ENCODE results near the gene KLHL29. TPM values are rescaled to one million over a fixed set of nuclear protein-coding genes. Genes with fewer than 3 reads are reported as not detected.

Gene KLHL29
- total RNA-seq, 5 donors from 2014 or later (not counting 1 experiment from before 2014, with no cell fraction given): 1.8 to 6.6 (median 2.5) TPM

DNA sequence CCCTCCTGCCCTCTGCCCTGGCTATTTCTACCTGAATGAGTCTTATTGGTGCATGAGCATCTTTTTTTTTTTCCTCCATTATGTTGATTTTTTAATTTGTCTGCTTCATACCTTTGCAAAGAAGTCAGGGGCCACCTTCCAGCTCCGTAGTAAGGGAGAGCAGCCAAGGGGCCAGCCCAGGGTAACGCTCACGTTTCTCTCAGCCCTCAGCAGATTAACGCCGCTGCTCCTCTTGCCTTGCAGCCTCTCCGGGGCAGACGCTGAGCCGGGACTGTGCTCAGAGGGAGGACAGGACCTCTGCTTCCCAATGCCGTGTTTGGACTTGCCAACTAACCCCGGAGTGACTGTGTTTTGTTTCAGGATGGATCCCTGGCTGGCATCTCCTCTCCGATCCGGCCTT is 300.2 kb downstream of the KLHL29 start:
- H3K27ac Mint-ChIP-seq: no peak overlapping the region

DNA sequence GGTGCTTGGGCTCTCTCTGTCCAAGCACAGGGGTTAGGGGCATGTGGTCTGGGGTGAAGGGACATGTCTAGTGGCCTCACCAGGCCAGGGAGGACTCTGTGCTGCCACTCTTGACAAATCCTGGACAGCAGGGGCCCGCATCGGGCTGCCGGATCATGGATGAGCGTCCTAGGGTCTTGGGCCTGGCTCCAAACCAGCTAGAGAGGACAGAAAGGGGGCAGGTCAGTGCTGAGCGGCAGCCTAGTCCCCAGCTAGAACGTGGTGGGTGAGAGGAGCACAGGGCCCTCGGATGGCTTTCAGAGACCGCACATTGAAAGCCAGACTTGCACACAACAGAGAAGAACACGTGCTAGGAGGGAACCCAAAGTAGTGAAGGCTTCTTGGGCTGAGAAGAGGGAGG is 300.7 kb downstream of the KLHL29 start:
- Histone ChIP-seq H3K4me1 (ENCODE audit: control insufficient read depth in 1 of 2, extremely low read depth in 1 of 2, insufficient read depth in 2 of 2, low read length in 2 of 2) (no peaks in the 10 kb centered on the region), H3K27ac (ENCODE audit: low read length) (no peak overlapping the region), H3K36me3 (ENCODE audit: control insufficient read depth in 2 of 2, extremely low read depth in 1 of 2, insufficient read depth in 1 of 2, low read length in 1 of 2) (no peaks in the 10 kb centered on the region), H3K9me3 (no peaks in the 10 kb centered on the region), H3K27me3 (replicated peaks in 1 of 2; ENCODE audit: control insufficient read depth in 2 of 2, extremely low read depth in 1 of 2, insufficient read depth in 2 of 2, low read length in 1 of 2) (peaks cover 0 to 7% of the 10 kb centered on the region in 2 experiments), H3K4me3 (ENCODE audit: control insufficient read depth in 1 of 2, extremely low read depth in 1 of 2, low read length in 1 of 2) (no peak overlapping the region)
- CTCF ChIA-PET: no interaction called here
- ATAC-seq (replicated peaks in 1 of 4) (no peak), DNase-seq (no peak)
- POLR2A ChIA-PET: no interaction called here
- H3K27ac Mint-ChIP-seq: no peak overlapping the region
- peaks cover 0 to 4% (median 0%) of the 10 kb centered on the region in 3 donors for H3K4me1 Mint-ChIP-seq
- WGBS (ENCODE audit: insufficient coverage): 92% methylated on average over 8 of the region's 9 CpGs
- H3K9me3 Mint-ChIP-seq: no peaks in the 10 kb centered on the region
- no peaks in the 10 kb centered on the region for H3K27me3 Mint-ChIP-seq
- H3K36me3 Mint-ChIP-seq: peaks cover under 1% of the 10 kb centered on the region
- no peak overlapping the region for H3K4me3 Mint-ChIP-seq

More for the DNA sequence above, 300.2 kb downstream of the KLHL29 start:
- no peaks in the 10 kb centered on the region for H3K4me1 ChIP-seq (ENCODE audit: control insufficient read depth in 1 of 2, extremely low read depth in 1 of 2, insufficient read depth in 2 of 2, low read length in 2 of 2)
- DNase-seq (no peak), ATAC-seq (replicated peaks in 1 of 4) (no peak)
- no peak overlapping the region for H3K4me3 ChIP-seq (ENCODE audit: control insufficient read depth in 1 of 2, extremely low read depth in 1 of 2, low read length in 1 of 2)
- H3K36me3 Mint-ChIP-seq: no peaks in the 10 kb centered on the region
- H3K9me3 Mint-ChIP-seq: no peaks in the 10 kb centered on the region
- H3K27ac ChIP-seq (ENCODE audit: low read length): no peak overlapping the region
- ChIA-PET CTCF (no interaction called here), POLR2A (no interaction called here)
- no peaks in the 10 kb centered on the region for H3K27me3 Mint-ChIP-seq
- peaks cover 0 to 8% of the 10 kb centered on the region in 2 experiments for H3K27me3 ChIP-seq (replicated peaks in 1 of 2; ENCODE audit: control insufficient read depth in 2 of 2, extremely low read depth in 1 of 2, insufficient read depth in 2 of 2, low read length in 1 of 2)
- H3K36me3 ChIP-seq (ENCODE audit: control insufficient read depth in 2 of 2, extremely low read depth in 1 of 2, insufficient read depth in 1 of 2, low read length in 1 of 2): no peaks in the 10 kb centered on the region
- H3K4me1 Mint-ChIP-seq: peaks cover 0 to 4% (median 0%) of the 10 kb centered on the region in 3 donors
- no peak overlapping the region for H3K4me3 Mint-ChIP-seq
- H3K9me3 ChIP-seq: no peaks in the 10 kb centered on the region
- 76% methylated on average over 12 of the region's 12 CpGs for WGBS (ENCODE audit: insufficient coverage)

DNA sequence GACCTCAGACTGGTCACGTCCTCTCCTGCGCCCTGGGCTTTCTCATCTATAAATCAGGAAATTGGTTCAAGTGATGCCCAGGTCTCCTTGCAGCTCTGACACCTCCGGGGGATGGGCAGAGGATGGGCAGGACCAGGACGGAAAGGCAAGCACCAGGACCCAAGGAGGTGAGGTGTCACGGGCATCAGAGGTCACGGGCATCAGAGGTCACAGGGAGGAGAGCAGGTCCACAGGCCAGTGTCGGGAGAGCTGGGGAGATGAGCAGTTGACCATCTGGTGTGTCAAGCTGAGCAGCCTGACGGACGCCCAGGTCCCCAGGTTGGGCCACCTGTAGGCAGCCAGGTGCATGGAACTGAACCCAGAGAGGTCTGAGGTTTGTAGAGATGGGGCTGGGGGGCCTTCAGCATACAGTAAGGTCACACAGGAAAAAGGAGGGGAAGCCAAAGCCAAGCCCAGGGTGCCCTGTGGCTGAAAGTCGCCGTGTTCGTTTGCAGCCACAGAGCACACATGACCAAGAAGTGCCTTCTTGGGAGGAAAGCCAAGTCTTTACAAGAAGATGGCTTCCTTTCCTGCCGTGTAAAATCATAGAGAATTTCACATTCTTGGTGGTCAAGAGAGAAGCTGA is 301.5 kb downstream of the KLHL29 start:
- H3K4me1 ChIP-seq (ENCODE audit: control insufficient read depth in 1 of 2, extremely low read depth in 1 of 2, insufficient read depth in 2 of 2, low read length in 2 of 2): no peaks in the 10 kb centered on the region
- ChIA-PET POLR2A (no interaction called here), CTCF (no interaction called here)
- Mint-ChIP-seq H3K36me3 (peaks cover 8% of the 10 kb centered on the region), H3K27ac (no peak overlapping the region), H3K27me3 (no peaks in the 10 kb centered on the region), H3K4me1 (peaks cover 0 to 4% (median 0%) of the 10 kb centered on the region in 3 donors), H3K4me3 (no peak overlapping the region), H3K9me3 (no peaks in the 10 kb centered on the region)
- 64% methylated on average over 12 of the region's 13 CpGs for WGBS (ENCODE audit: insufficient coverage)
- ATAC-seq (replicated peaks in 1 of 4) (no peak), DNase-seq (no peak)
- peaks cover 0 to under 1% of the 10 kb centered on the region in 2 experiments for H3K27me3 ChIP-seq (replicated peaks in 1 of 2; ENCODE audit: control insufficient read depth in 2 of 2, extremely low read depth in 1 of 2, insufficient read depth in 2 of 2, low read length in 1 of 2)
- no peak overlapping the region for H3K4me3 ChIP-seq (ENCODE audit: control insufficient read depth in 1 of 2, extremely low read depth in 1 of 2, low read length in 1 of 2)
- peaks cover 0 to 3% of the 10 kb centered on the region in 2 donors for H3K36me3 ChIP-seq (ENCODE audit: control insufficient read depth in 2 of 2, extremely low read depth in 1 of 2, insufficient read depth in 1 of 2, low read length in 1 of 2)
- H3K27ac ChIP-seq (ENCODE audit: low read length): no peak overlapping the region
- no peaks in the 10 kb centered on the region for H3K9me3 ChIP-seq

DNA sequence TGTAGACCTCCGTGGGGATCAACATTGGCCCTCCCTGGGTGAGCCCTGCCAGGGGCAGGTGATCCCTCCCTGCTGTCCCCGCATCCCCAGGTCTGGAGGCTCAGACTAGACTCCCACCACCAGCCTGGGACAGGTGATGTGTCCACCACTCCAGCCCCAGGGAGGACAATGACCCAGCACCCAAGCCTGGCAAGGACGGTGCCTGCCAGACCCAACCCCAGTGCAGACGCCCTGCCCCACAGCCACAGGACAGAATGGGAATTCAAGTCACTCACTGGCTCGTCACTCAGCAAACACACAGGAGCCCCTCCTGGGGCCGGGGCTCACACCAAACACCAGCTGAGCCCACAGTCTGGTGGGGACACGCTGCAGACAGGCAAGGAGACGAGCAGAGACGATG is 302.2 kb downstream of the KLHL29 start:
- H3K27ac Mint-ChIP-seq: no peak overlapping the region
- ATAC-seq (replicated peaks in 1 of 4) (no peak), DNase-seq (no peak)
- H3K9me3 Mint-ChIP-seq: no peaks in the 10 kb centered on the region
- ChIA-PET CTCF (no interaction called here), POLR2A (no interaction called here)
- H3K36me3 Mint-ChIP-seq: peaks cover 11% of the 10 kb centered on the region
- no peaks in the 10 kb centered on the region for H3K27me3 ChIP-seq (replicated peaks in 1 of 2; ENCODE audit: control insufficient read depth in 2 of 2, extremely low read depth in 1 of 2, insufficient read depth in 2 of 2, low read length in 1 of 2)
- no peak overlapping the region for H3K27ac ChIP-seq (ENCODE audit: low read length)
- H3K36me3 ChIP-seq (ENCODE audit: control insufficient read depth in 2 of 2, extremely low read depth in 1 of 2, insufficient read depth in 1 of 2, low read length in 1 of 2): peaks cover 0 to 3% of the 10 kb centered on the region in 2 donors
- peaks cover 0 to 4% (median 0%) of the 10 kb centered on the region in 3 donors for H3K4me1 Mint-ChIP-seq
- H3K9me3 ChIP-seq: no peaks in the 10 kb centered on the region
- 83% methylated on average over 9 of the region's 9 CpGs for WGBS (ENCODE audit: insufficient coverage)
- H3K4me1 ChIP-seq (ENCODE audit: control insufficient read depth in 1 of 2, extremely low read depth in 1 of 2, insufficient read depth in 2 of 2, low read length in 2 of 2): no peaks in the 10 kb centered on the region
- H3K4me3 ChIP-seq (ENCODE audit: control insufficient read depth in 1 of 2, extremely low read depth in 1 of 2, low read length in 1 of 2): no peak overlapping the region
- no peak overlapping the region for H3K4me3 Mint-ChIP-seq
- no peaks in the 10 kb centered on the region for H3K27me3 Mint-ChIP-seq

DNA sequence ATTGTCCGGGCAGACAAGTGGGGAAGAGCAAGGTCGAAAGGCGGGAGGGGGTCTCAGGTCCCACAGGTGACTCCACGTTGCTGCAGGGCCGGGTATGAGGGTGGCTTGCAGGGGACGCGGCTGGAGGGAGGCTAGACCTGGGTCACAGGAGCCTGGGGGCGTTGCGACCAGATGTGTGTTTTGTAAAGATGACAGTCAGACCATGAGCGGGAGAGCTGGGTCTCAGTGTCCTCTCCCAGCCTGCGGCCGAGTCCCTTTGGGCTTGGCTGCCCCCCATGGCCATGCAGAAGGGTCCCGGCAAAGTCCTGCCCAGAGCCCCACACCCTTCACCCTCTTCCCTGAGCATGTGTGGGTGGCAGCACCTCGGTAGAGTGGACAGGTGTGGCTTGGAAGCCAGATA is 302.7 kb downstream of the KLHL29 start:
- H3K9me3 Mint-ChIP-seq: no peaks in the 10 kb centered on the region
- ChIA-PET CTCF (no interaction called here), POLR2A (no interaction called here)
- Histone ChIP-seq H3K27ac (ENCODE audit: low read length) (no peak overlapping the region), H3K27me3 (replicated peaks in 1 of 2; ENCODE audit: control insufficient read depth in 2 of 2, extremely low read depth in 1 of 2, insufficient read depth in 2 of 2, low read length in 1 of 2) (no peaks in the 10 kb centered on the region), H3K4me1 (ENCODE audit: control insufficient read depth in 1 of 2, extremely low read depth in 1 of 2, insufficient read depth in 2 of 2, low read length in 2 of 2) (no peaks in the 10 kb centered on the region), H3K4me3 (ENCODE audit: control insufficient read depth in 1 of 2, extremely low read depth in 1 of 2, low read length in 1 of 2) (no peak overlapping the region), H3K9me3 (no peaks in the 10 kb centered on the region), H3K36me3 (ENCODE audit: control insufficient read depth in 2 of 2, extremely low read depth in 1 of 2, insufficient read depth in 1 of 2, low read length in 1 of 2) (peaks cover 0 to 3% of the 10 kb centered on the region in 2 donors)
- DNase-seq (no peak), ATAC-seq (replicated peaks in 1 of 4) (no peak)
- peaks cover 0 to 4% (median 0%) of the 10 kb centered on the region in 3 donors for H3K4me1 Mint-ChIP-seq
- H3K4me3 Mint-ChIP-seq: no peak overlapping the region
- 86% methylated on average over 8 of the region's 14 CpGs for WGBS (ENCODE audit: insufficient coverage)
- no peak overlapping the region for H3K27ac Mint-ChIP-seq
- H3K27me3 Mint-ChIP-seq: no peaks in the 10 kb centered on the region
- H3K36me3 Mint-ChIP-seq: peaks cover 11% of the 10 kb centered on the region

DNA sequence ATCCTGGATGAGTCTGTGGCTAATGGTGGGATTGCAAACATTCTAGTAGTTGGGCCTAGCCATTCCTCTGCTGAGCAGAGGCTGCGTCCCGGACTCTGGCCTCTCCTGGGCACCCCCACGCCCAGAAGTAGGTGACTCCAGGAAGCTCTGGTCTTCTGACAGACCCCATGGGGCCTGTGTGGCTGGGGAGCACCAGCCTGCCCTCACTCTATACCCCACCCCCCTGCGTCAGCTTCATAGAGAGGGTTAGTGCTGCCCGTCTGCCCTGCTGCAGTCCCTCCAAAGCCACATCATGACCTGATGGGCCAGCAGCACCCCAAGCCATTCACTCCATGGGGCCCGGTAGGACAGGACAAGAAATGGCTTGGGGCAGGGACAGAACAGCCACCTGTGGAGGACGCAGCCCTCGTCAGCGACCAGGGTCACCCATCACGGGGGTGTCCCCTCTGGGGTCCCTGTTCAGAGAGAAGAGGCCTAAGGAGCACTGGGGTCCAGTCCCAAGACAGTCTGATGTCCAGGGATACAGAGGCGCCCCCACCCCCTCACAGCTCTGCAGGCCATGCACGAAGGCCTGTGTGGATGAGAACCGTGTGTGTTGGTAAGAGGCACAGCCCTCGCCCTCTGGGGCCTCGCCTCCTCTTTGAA is 303.6 kb downstream of the KLHL29 start:
- Mint-ChIP-seq H3K9me3 (no peaks in the 10 kb centered on the region), H3K4me3 (no peak overlapping the region), H3K27ac (no peak overlapping the region), H3K36me3 (peaks cover 11% of the 10 kb centered on the region), H3K4me1 (peaks cover 0 to 4% (median 0%) of the 10 kb centered on the region in 3 donors), H3K27me3 (no peaks in the 10 kb centered on the region)
- Histone ChIP-seq H3K27ac (ENCODE audit: low read length) (no peak overlapping the region), H3K4me1 (ENCODE audit: control insufficient read depth in 1 of 2, extremely low read depth in 1 of 2, insufficient read depth in 2 of 2, low read length in 2 of 2) (no peaks in the 10 kb centered on the region), H3K9me3 (no peaks in the 10 kb centered on the region), H3K27me3 (replicated peaks in 1 of 2; ENCODE audit: control insufficient read depth in 2 of 2, extremely low read depth in 1 of 2, insufficient read depth in 2 of 2, low read length in 1 of 2) (no peaks in the 10 kb centered on the region), H3K4me3 (ENCODE audit: control insufficient read depth in 1 of 2, extremely low read depth in 1 of 2, low read length in 1 of 2) (no peak overlapping the region), H3K36me3 (ENCODE audit: control insufficient read depth in 2 of 2, extremely low read depth in 1 of 2, insufficient read depth in 1 of 2, low read length in 1 of 2) (peaks cover 0 to 3% of the 10 kb centered on the region in 2 donors)
- ATAC-seq (replicated peaks in 1 of 4) (no peak), DNase-seq (no peak)
- POLR2A ChIA-PET: no interaction called here
- 93% methylated on average over 9 of the region's 15 CpGs for WGBS (ENCODE audit: insufficient coverage)
- CTCF ChIA-PET: no interaction called here
